GM12873 (cell line): ENCODE results near the gene STK40.

Experiments used
- CTCF ChIP-seq: IDR thresholded peaks from 2 replicates; pipeline ENCODE4 v1.5.1; 2012; ENCODE audit warnings: low read depth, mild to moderate bottlenecking, moderate library complexity, low read length, control low read depth; ENCODE audit not compliant: insufficient read depth; ENCODE audit errors: missing control alignments

The STK40 gene

GRCh38 chr1:36322041-36322785 lies 63.5 kb downstream of the STK40 start:
- no peak for TF ChIP-seq CTCF

- no peak for TF ChIP-seq CTCF
Measured at GRCh38 chr1:36321119-36321951, 64.4 kb downstream of the STK40 start.

GRCh38 chr1:36320767-36321118 lies 65.0 kb downstream of the STK40 start:
- TF ChIP-seq CTCF: no peak

- no peak for TF ChIP-seq CTCF
Measured at GRCh38 chr1:36320291-36320761, 65.4 kb downstream of the STK40 start.

GRCh38 chr1:36309397-36309796 lies 76.3 kb downstream of the STK40 start:
- no peak for TF ChIP-seq CTCF

GRCh38 chr1:36307601-36308330 lies 78.0 kb downstream of the STK40 start:
- no peak for TF ChIP-seq CTCF

- no peak for TF ChIP-seq CTCF
Measured at GRCh38 chr1:36306902-36307456, 78.7 kb downstream of the STK40 start.
